ENCODE results near the gene MYOM1. TPM values are rescaled to one million over a fixed set of nuclear protein-coding genes. Genes with fewer than 3 reads are reported as not detected.

Gene MYOM1
- total RNA-seq, 1 experiment from 2014 or later, result 0.07 TPM

DNA sequence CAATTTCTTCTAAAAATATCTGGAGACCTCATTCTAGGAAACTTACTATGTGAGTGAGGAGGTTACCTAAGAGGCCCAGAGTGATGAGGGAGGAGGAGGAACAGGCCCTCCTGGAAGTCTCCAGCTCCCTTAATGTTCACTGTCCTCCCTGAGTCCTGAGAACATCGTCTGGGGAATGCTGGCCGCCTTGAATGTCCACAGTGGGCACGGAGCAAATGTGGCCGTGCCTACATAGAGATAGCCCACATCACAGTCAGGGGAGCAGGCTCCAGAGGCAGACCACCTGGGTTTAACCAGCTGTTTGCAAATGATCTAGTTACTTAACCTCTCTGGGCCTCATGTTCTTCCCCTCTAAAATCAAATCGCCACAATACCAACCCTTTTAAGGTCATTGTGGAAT lies 123.8 kb downstream of the MYOM1 start:
- Histone ChIP-seq H3K9ac (ENCODE audit: low read length) (no peak overlapping the region), H3K4me2 (ENCODE audit: low read length) (no peak overlapping the region), H3K9me3 (ENCODE audit: low read length) (no peaks in the 10 kb centered on the region), H3K27ac (ENCODE audit: low read length) (no peak overlapping the region), H2AFZ (ENCODE audit: low read length) (no peak overlapping the region), H3K4me3 (ENCODE audit: low read length) (no peak overlapping the region), H3K79me2 (ENCODE audit: low read length) (no peaks in the 10 kb centered on the region), H4K20me1 (ENCODE audit: low read length) (no peaks in the 10 kb centered on the region), H3F3A (ENCODE audit: low read length, unreplicated experiment) (no peaks in the 10 kb centered on the region), H3K4me1 (ENCODE audit: insufficient read depth, low read length) (peaks cover 17% of the 10 kb centered on the region), H3K27me3 (ENCODE audit: low read length) (no peaks in the 10 kb centered on the region), H3K9me2 (replicated peaks; ENCODE audit: low read length) (no peaks in the 10 kb centered on the region), H3K36me3 (ENCODE audit: low read depth, low read length) (no peaks in the 10 kb centered on the region)
- no peak for ATAC-seq
- DNase-seq, result no peak
- POLR2A ChIA-PET (ENCODE audit: unreplicated experiment), result no interaction called here
- intact Hi-C loops (cut with micrococcal nuclease), result no loop called here
- CTCF ChIA-PET, result no interaction called here
- TF ChIP-seq EZH2phosphoT487 (IDR thresholded peaks at IDR 0.05; ENCODE audit: borderline replicate concordance, low read length), result no peak
- no peak for TF ChIP-seq EZH2 (IDR thresholded peaks at IDR 0.05; ENCODE audit: low read length, unreplicated experiment)
- no peak for TF ChIP-seq CTCF (conservative IDR thresholded peaks at IDR 0.05; ENCODE audit: low read depth, low read length)
- no TSS peak for BruUV-seq (replicated peaks)

GRCh38 chr18:3094338-3094684 lies 125.5 kb downstream of the MYOM1 start:
- Histone ChIP-seq H3K4me1 (ENCODE audit: insufficient read depth, low read length) (peaks cover 17% of the 10 kb centered on the region), H3K4me3 (ENCODE audit: low read length) (no peak overlapping the region), H4K20me1 (ENCODE audit: low read length) (no peaks in the 10 kb centered on the region), H3K79me2 (ENCODE audit: low read length) (no peaks in the 10 kb centered on the region), H3K9me3 (ENCODE audit: low read length) (no peaks in the 10 kb centered on the region), H2AFZ (ENCODE audit: low read length) (0 out of 2 replicates have a peak overlapping the region, but pooled peaks have one; percentile 44), H3K9me2 (replicated peaks; ENCODE audit: low read length) (no peaks in the 10 kb centered on the region), H3K9ac (ENCODE audit: low read length) (no peak overlapping the region), H3F3A (ENCODE audit: low read length, unreplicated experiment) (no peaks in the 10 kb centered on the region), H3K36me3 (ENCODE audit: low read depth, low read length) (no peaks in the 10 kb centered on the region), H3K4me2 (ENCODE audit: low read length) (peak overlapping the region; percentile 53; the same call in 1 of the 2 replicates), H3K27ac (ENCODE audit: low read length) (no peak overlapping the region), H3K27me3 (ENCODE audit: low read length) (no peaks in the 10 kb centered on the region)
- no TSS peak for BruUV-seq (replicated peaks)
- ATAC-seq (peak; percentile 51), DNase-seq (no peak)
- intact Hi-C loops (cut with micrococcal nuclease), result loop anchor here (1.0 kb wide), 1 partner anchor 23 kb away; no protein-coding TSS in a partner anchor
- TF ChIP-seq CTCF (conservative IDR thresholded peaks at IDR 0.05; ENCODE audit: low read depth, low read length) (no peak), EZH2phosphoT487 (IDR thresholded peaks at IDR 0.05; ENCODE audit: borderline replicate concordance, low read length) (no peak), EZH2 (IDR thresholded peaks at IDR 0.05; ENCODE audit: low read length, unreplicated experiment) (no peak)
- ChIA-PET CTCF (interaction anchor here (0.6 to 1.2 kb wide), 5 partner anchors 34 to 286 kb away, joined by 5 to 11 read pairs (median 6); no protein-coding TSS in a partner anchor), POLR2A (ENCODE audit: unreplicated experiment) (no interaction called here)

GRCh38 chr18:3093624-3094337 lies 126.0 kb downstream of the MYOM1 start:
- peak overlapping the region; percentile 44 for H2AFZ ChIP-seq (ENCODE audit: low read length)
- no peaks in the 10 kb centered on the region for H3K9me3 ChIP-seq (ENCODE audit: low read length)
- no peaks in the 10 kb centered on the region for H4K20me1 ChIP-seq (ENCODE audit: low read length)
- H3K4me1 ChIP-seq (ENCODE audit: insufficient read depth, low read length), result peaks cover 17% of the 10 kb centered on the region
- peak overlapping the region; percentile 13; the same call in 1 of the 2 replicates for H3K27ac ChIP-seq (ENCODE audit: low read length)
- H3K9ac ChIP-seq (ENCODE audit: low read length), result no peak overlapping the region
- ChIA-PET POLR2A (ENCODE audit: unreplicated experiment) (no interaction called here), CTCF (interaction anchor here (0.6 to 1.2 kb wide), 5 partner anchors 34 to 286 kb away, joined by 5 to 11 read pairs (median 6); no protein-coding TSS in a partner anchor)
- ATAC-seq, result peak; percentile 72
- H3K4me3 ChIP-seq (ENCODE audit: low read length), result no peak overlapping the region
- no peak for TF ChIP-seq EZH2 (IDR thresholded peaks at IDR 0.05; ENCODE audit: low read length, unreplicated experiment)
- no peak for TF ChIP-seq EZH2phosphoT487 (IDR thresholded peaks at IDR 0.05; ENCODE audit: borderline replicate concordance, low read length)
- TF ChIP-seq CTCF (conservative IDR thresholded peaks at IDR 0.05; ENCODE audit: low read depth, low read length), result no peak
- no peaks in the 10 kb centered on the region for H3K79me2 ChIP-seq (ENCODE audit: low read length)
- DNase-seq, result peak; percentile 41
- H3K36me3 ChIP-seq (ENCODE audit: low read depth, low read length), result no peaks in the 10 kb centered on the region
- intact Hi-C loops (cut with micrococcal nuclease), result loop anchor here (1.0 kb wide), 1 partner anchor 24 kb away; no protein-coding TSS in a partner anchor
- BruUV-seq (replicated peaks), result no TSS peak
- no peaks in the 10 kb centered on the region for H3K9me2 ChIP-seq (replicated peaks; ENCODE audit: low read length)
- no peaks in the 10 kb centered on the region for H3F3A ChIP-seq (ENCODE audit: low read length, unreplicated experiment)
- H3K4me2 ChIP-seq (ENCODE audit: low read length), result peak overlapping the region; percentile 53
- no peaks in the 10 kb centered on the region for H3K27me3 ChIP-seq (ENCODE audit: low read length)
